Heart left ventricle (tissue), 16 donors: ENCODE data around the gene GALT. TPM values are rescaled to one million over a fixed set of nuclear protein-coding genes. Genes with fewer than 3 reads are reported as not detected.

Experiments
- ATAC-seq, 4 donors: fragments of 200-7000 bp; cut with Tn5 transposase; one replicate each; pipeline ENCODE4 v1.9.1; 2020 to 2022; ENCODE audit warnings: moderate library complexity in 4 of 4, mild to moderate bottlenecking in 3 of 4, moderate number of reproducible peaks in 1 of 4
- DNase-seq, 5 donors: peaks; one replicate each; pipeline ENCODE4 v3.0.0-alpha.2; 2020
- H3K27ac ChIP-seq, 12 donors: fragments of 200-600 bp; sonication (generic) in 4 of 12; one replicate each; pipeline versions ENCODE4 v1.5.0 to v1.8.0; 2016 to 2022; ENCODE audit warnings: mild to moderate bottlenecking in 2 of 12
- H3K27me3 ChIP-seq, 9 donors: fragments of 200-600 bp; sonication (generic) in 2 of 9; one replicate each; pipeline versions ENCODE4 v1.5.1 to v1.8.0; 2016 to 2022; ENCODE audit warnings: mild to moderate bottlenecking in 3 of 9
- H3K36me3 ChIP-seq, 9 donors: fragments of 200-600 bp; sonication (generic) in 2 of 9; one replicate each; pipeline versions ENCODE4 v1.5.0 to v1.8.0; 2018 to 2022; ENCODE audit warnings: mild to moderate bottlenecking in 2 of 9
- H3K4me1 ChIP-seq, 12 donors: fragments of 200-600 bp; sonication (generic) in 4 of 12; one replicate each; pipeline versions ENCODE4 v1.5.0 to v1.8.0; 2016 to 2022; ENCODE audit warnings: mild to moderate bottlenecking in 3 of 12
- H3K4me3 ChIP-seq, 12 donors: fragments of 200-600 bp; sonication (generic) in 4 of 12; one replicate each; pipeline versions ENCODE4 v1.5.0 to v1.8.0; 2017 to 2022; ENCODE audit warnings: mild to moderate bottlenecking in 9 of 12, moderate library complexity in 4 of 12
- H3K9me3 ChIP-seq, 12 donors: fragments of 200-600 bp; sonication (generic) in 4 of 12; one replicate each; pipeline versions ENCODE4 v1.5.0 to v1.8.0; 2016 to 2022; ENCODE audit warnings: mild to moderate bottlenecking in 1 of 12
- CTCF ChIP-seq, 12 donors: fragments of 200-600 bp; sonication (generic) in 4 of 12; IDR thresholded peaks; one replicate each; pipeline versions ENCODE4 v1.5.0 to v1.8.0; 2018 to 2022; ENCODE audit warnings: antibody characterized with exemption in 12 of 12, mild to moderate bottlenecking in 5 of 12
- POLR2A ChIP-seq, 2 donors: fragments of 450-650 bp; IDR thresholded peaks; one replicate each; pipeline ENCODE4 v1.6.1; 2017; ENCODE audit warnings: antibody characterized with exemption in 2 of 2, mild to moderate bottlenecking in 2 of 2, moderate library complexity in 2 of 2
- WGBS, 4 donors: extraction: QIAGEN DNeasy Blood & Tissue Kit in 2 of 4; methylation state at CpG; one replicate each; pipeline versions ENCODE4 v1.1.5 to v1.1.7; 2013 to 2018; 5-methylcytosine and 5-hydroxymethylcytosine counted together
- intact Hi-C, 10 donors: fragments of 100-400 bp; cut with DNase I; formaldehyde crosslinking; loops; one replicate each; pipeline versions ENCODE4 v1.11.1 to v1.14.2; 2022
- polyA plus RNA-seq, 2 donors: library from polyadenylated mRNA; stranded (reverse); fragments of 200-250 nt; gene quantifications; one replicate each; pipeline ENCODE4 v1.2.3, GENCODE V29; 2013
- total RNA-seq, 9 donors: library from RNA; depleted of rRNA in 2 of 9; stranded (reverse); fragments of >200 nt in 2 of 9; fragmentation: NEBNext Ultra II Directional in 3 of 9; extraction: Animal tissue kit (Norgen Biotek cat#: 25700) in 3 of 9; gene quantifications; one replicate each; pipeline versions ENCODE4 v1.1.0 to v1.2.4, GENCODE V29; 2016 to 2023
- donor health status: ischemic (EF 13 %, LVEDD 7.1; RV severe dilation, severe dysfunction).
- donor health status: healthy with polysubstance abuse.
- donor health status: DM: no; HTN: yes; CAD: no.
- donor health status: DM: no; HTN: no; CAD: no.
- donor health status: ischemic (EF 25% LVEDD 6.9; RV normal size, moderate dysfunction).
- donor health status: ischemic (EF 25% LVEDD 5.7; RV mildly dilated, moderate dysfunction).
- donor health status: healthy.
- donor health status: DM: yes; HTN: yes; CAD: no.
- donor health status: ischemic (EF 35%, LVEDD 5.7; RV mildly dilated, moderate dysfunction).
- donor health status: nonischemic (EF 11% LVEDD 7.7; RV severe dilation, severe dysfunction).
- donor health status: DM: yes; HTN: yes; CAD: no.
- donor health status: PGD.
- donor health status: ischemic (EF 29% LVEDD 5.4; RV normal size, mild dysfunction).
- donor health status: nonischemic (EF 23%, LVEDD 6.1; RV moderate dilation, normal function).

The GALT gene
- total and polyA plus RNA-seq, 11 donors: 16.8 to 67.9 (median 41.2) TPM

- H3K27me3 ChIP-seq: no peaks in the 10 kb centered on the region
- peak within 1 kb of the TSS; percentile 81 to 97 (median 93) for H3K27ac ChIP-seq
- H3K4me1 ChIP-seq: peaks cover 0 to 29% (median 24%) of the 10 kb centered on the region in 12 donors
- intact Hi-C loops: loop anchor here in 6 of 10 donors (1.0 to 10.0 kb wide), 6 partner anchors 21 to 157 kb away; partner anchors contain the start of genes DNAI1 (in 1 of the 6) and FAM219A (in 1 of the 6)
- TF ChIP-seq CTCF (IDR thresholded peaks at IDR 0.05) (no peak), POLR2A (IDR thresholded peaks at IDR 0.05) (peak in 1 of 2 donors; percentile 95)
- DNase-seq: peak; percentile 90 to 95 (median 92)
- peak within 1 kb of the TSS; percentile 64 to 95 (median 82) for H3K4me3 ChIP-seq
- no peaks in the 10 kb centered on the region for H3K9me3 ChIP-seq
- ATAC-seq: peak; percentile 93 to 97 (median 96)
- WGBS, 4 donors: 0 to 1% (median 1%) methylated on average over 22 to 77 of the region's 77 CpGs
- H3K36me3 ChIP-seq: peaks cover 0 to 39% (median 33%) of the 10 kb centered on the region in 9 donors
Measured at GRCh38 chr9:34611811-34612787, 34.4 kb upstream of the GALT start, which contains the start of gene RPP25L. RPP25L (minus strand) TSS chr9:34612097; CDS start chr9:34611296, 801 bp downstream.

- intact Hi-C loops: loop anchor here in 7 of 10 donors (1.0 to 10.0 kb wide), 7 partner anchors 20 to 158 kb away; partner anchors contain the start of genes DNAI1 (in 1 of the 7) and FAM219A (in 1 of the 7)
- Histone ChIP-seq H3K27ac (peak overlapping the region in 10 of 12 donors; percentile 61 to 97 (median 94)), H3K9me3 (no peaks in the 10 kb centered on the region), H3K27me3 (no peaks in the 10 kb centered on the region), H3K4me3 (peak overlapping the region; percentile 64 to 95 (median 82)), H3K4me1 (peaks cover 0 to 29% (median 24%) of the 10 kb centered on the region in 12 donors), H3K36me3 (peaks cover 0 to 47% (median 41%) of the 10 kb centered on the region in 9 donors)
- 2 to 3% (median 2%) methylated on average over 15 of the region's 15 CpGs for WGBS, 4 donors
- TF ChIP-seq CTCF (IDR thresholded peaks at IDR 0.05) (peak; percentile 82 to 91 (median 86)), POLR2A (IDR thresholded peaks at IDR 0.05) (no peak)
- ATAC-seq: peak; percentile 41 to 77 (median 66)
- peak; percentile 78 to 83 (median 80) for DNase-seq
Measured at GRCh38 chr9:34612788-34613390, 33.6 kb upstream of the GALT start.

- no peak for DNase-seq
- Histone ChIP-seq H3K36me3 (peaks cover 0 to 55% (median 50%) of the 10 kb centered on the region in 9 donors), H3K9me3 (no peaks in the 10 kb centered on the region), H3K27ac (no peak overlapping the region), H3K27me3 (no peaks in the 10 kb centered on the region), H3K4me1 (peaks cover 0 to 37% (median 31%) of the 10 kb centered on the region in 12 donors), H3K4me3 (no peak overlapping the region)
- no peak for ATAC-seq
- TF ChIP-seq CTCF (IDR thresholded peaks at IDR 0.05) (no peak), POLR2A (IDR thresholded peaks at IDR 0.05) (no peak)
- WGBS, 4 donors: 87 to 95% (median 91%) methylated on average over 2 of the region's 2 CpGs
- intact Hi-C loops: loop anchor here in 1 of 10 donors (10.0 kb wide), 1 partner anchor 160 kb away; the partner anchor contains the start of genes DNAI1 and FAM219A
Measured at GRCh38 chr9:34615132-34615531, 31.3 kb upstream of the GALT start.
